ENCODE data around the gene STARD7. TPM values are rescaled to one million over a fixed set of nuclear protein-coding genes. Genes with fewer than 3 reads are reported as not detected.
"Not testable (repeated sequence)": the region's sequence is repeated elsewhere in the genome, so short reads cannot be mapped to it uniquely, and the experiment has no call there.

Gene STARD7
- total and polyA plus RNA-seq, 2 experiments from 2014 or later: 72.2 to 222 TPM

- TF ChIP-seq ZNF331 (CRISPR knock-in tag; IDR thresholded peaks at IDR 0.05; ENCODE audit: low read depth) (no peak), EZH2phosphoT487 (IDR thresholded peaks at IDR 0.05; ENCODE audit: unreplicated experiment) (no peak), POLR2AphosphoS5 (IDR thresholded peaks at IDR 0.05; ENCODE audit: low read depth) (no peak), CTCF (conservative IDR thresholded peaks at IDR 0.05; ENCODE audit: low read depth in 2 of 2) (peak; percentile 41 to 62), EZH2 (IDR thresholded peaks at IDR 0.05; ENCODE audit: low read depth, unreplicated experiment) (no peak)
- Histone ChIP-seq H3K4me1 (ENCODE audit: insufficient read depth) (peaks cover 21% of the 10 kb centered on the region), H2AFZ (no peak overlapping the region), H3K27ac (ENCODE audit: low read depth) (no peak overlapping the region), H3K27me3 (ENCODE audit: insufficient read depth) (peaks cover 30% of the 10 kb centered on the region), H3K4me2 (no peak overlapping the region), H3K9me2 (ENCODE audit: insufficient read depth) (no peaks in the 10 kb centered on the region), H3K79me2 (replicated peaks; ENCODE audit: insufficient read depth) (no peaks in the 10 kb centered on the region), H4K20me1 (replicated peaks; ENCODE audit: insufficient read depth) (no peaks in the 10 kb centered on the region), H3K4me3 (no peak overlapping the region), H3K36me3 (ENCODE audit: insufficient read depth) (no peaks in the 10 kb centered on the region), H3F3A (replicated peaks; ENCODE audit: low read depth) (0 out of 2 replicates have a peak, but pooled peaks cover 4% of the 10 kb centered on the region)
- Mint-ChIP-seq H3K36me3 (ENCODE audit: low read depth) (peaks cover 15% of the 10 kb centered on the region; the same call in 2 of the 3 replicates), H3K27me3 (ENCODE audit: insufficient read depth, low read depth, poor library complexity) (peaks cover 27% of the 10 kb centered on the region), H3K4me1 (peaks cover 32% of the 10 kb centered on the region), H3K4me3 (no peak overlapping the region), H3K27ac (no peak overlapping the region), H3K9me3 (peaks cover 2% of the 10 kb centered on the region; the same call in 1 of the 3 replicates)
- ATAC-seq: peak; percentile 5
- DNase-seq (ENCODE audit: low spot score): peak; percentile 71
Observed at GRCh38 chr2:96142217-96143113, 66.2 kb downstream of the STARD7 start.

GRCh38 chr2:96141624-96141967, 67.0 kb downstream of the STARD7 start:
- H2AFZ ChIP-seq; H3K9me2 ChIP-seq (ENCODE audit: insufficient read depth); H3F3A ChIP-seq (replicated peaks; ENCODE audit: low read depth); H3K27ac ChIP-seq (ENCODE audit: low read depth); H3K4me3 Mint-ChIP-seq; H4K20me1 ChIP-seq (replicated peaks; ENCODE audit: insufficient read depth); H3K27ac Mint-ChIP-seq; H3K9me3 Mint-ChIP-seq; H3K79me2 ChIP-seq (replicated peaks; ENCODE audit: insufficient read depth); H3K36me3 ChIP-seq (ENCODE audit: insufficient read depth); H3K4me2 ChIP-seq; H3K4me3 ChIP-seq; DNase-seq (ENCODE audit: low spot score); ATAC-seq: not testable (repeated sequence)
- Mint-ChIP-seq H3K36me3 (ENCODE audit: low read depth) (peaks cover 15% of the 10 kb centered on the region; the same call in 2 of the 3 replicates), H3K27me3 (ENCODE audit: insufficient read depth, low read depth, poor library complexity) (peaks cover 25% of the 10 kb centered on the region), H3K4me1 (peaks cover 31% of the 10 kb centered on the region)
- Histone ChIP-seq H3K27me3 (ENCODE audit: insufficient read depth) (peaks cover 27% of the 10 kb centered on the region), H3K4me1 (ENCODE audit: insufficient read depth) (peaks cover 20% of the 10 kb centered on the region; the same call in 1 of the 2 replicates)

GRCh38 chr2:96140941-96141623, 67.5 kb downstream of the STARD7 start:
- no peaks in the 10 kb centered on the region for H3K79me2 ChIP-seq (replicated peaks; ENCODE audit: insufficient read depth)
- ATAC-seq: no peak
- no peak for DNase-seq (ENCODE audit: low spot score)
- no peaks in the 10 kb centered on the region for H3K9me2 ChIP-seq (ENCODE audit: insufficient read depth)
- Mint-ChIP-seq H3K36me3 (ENCODE audit: low read depth) (peaks cover 15% of the 10 kb centered on the region; the same call in 2 of the 3 replicates), H3K27me3 (ENCODE audit: insufficient read depth, low read depth, poor library complexity) (peaks cover 22% of the 10 kb centered on the region), H3K9me3 (peaks cover 2% of the 10 kb centered on the region; the same call in 1 of the 3 replicates), H3K4me1 (peaks cover 27% of the 10 kb centered on the region), H3K4me3 (no peak overlapping the region), H3K27ac (no peak overlapping the region)
- 0 out of 2 replicates have a peak, but pooled peaks cover 4% of the 10 kb centered on the region for H3F3A ChIP-seq (replicated peaks; ENCODE audit: low read depth)
- H2AFZ ChIP-seq: no peak overlapping the region
- no peaks in the 10 kb centered on the region for H3K36me3 ChIP-seq (ENCODE audit: insufficient read depth)
- peaks cover 22% of the 10 kb centered on the region for H3K27me3 ChIP-seq (ENCODE audit: insufficient read depth)
- no peaks in the 10 kb centered on the region for H4K20me1 ChIP-seq (replicated peaks; ENCODE audit: insufficient read depth)
- no peak overlapping the region for H3K4me3 ChIP-seq
- no peak overlapping the region for H3K4me2 ChIP-seq
- peaks cover 16% of the 10 kb centered on the region; the same call in 1 of the 2 replicates for H3K4me1 ChIP-seq (ENCODE audit: insufficient read depth)
- H3K27ac ChIP-seq (ENCODE audit: low read depth): no peak overlapping the region
- TF ChIP-seq POLR2AphosphoS5 (IDR thresholded peaks at IDR 0.05; ENCODE audit: low read depth) (no peak), ZNF331 (CRISPR knock-in tag; IDR thresholded peaks at IDR 0.05; ENCODE audit: low read depth) (no peak), JUNB (IDR thresholded peaks at IDR 0.05; ENCODE audit: unreplicated experiment) (no peak), ETS1 (IDR thresholded peaks at IDR 0.05) (no peak), EZH2 (IDR thresholded peaks at IDR 0.05; ENCODE audit: low read depth, unreplicated experiment) (no peak)
